Nephron progenitor cell (in vitro differentiated cells): ENCODE measurements around the gene SEC16A.

Source experiments
- DNase-seq: peaks from one replicate; pipeline ENCODE4 v3.0.0; 2021
- H3K27ac Mint-ChIP-seq: 2 replicates; pipeline ENCODE4 v1.8.0; 2021; ENCODE audit warnings: mild to moderate bottlenecking, moderate library complexity, mixed read lengths
- H3K27me3 Mint-ChIP-seq: 2 replicates; pipeline ENCODE4 v1.8.0; 2021; ENCODE audit warnings: mild to moderate bottlenecking, low read depth, mixed read lengths; ENCODE audit not compliant: poor library complexity
- H3K36me3 Mint-ChIP-seq: 2 replicates; pipeline ENCODE4 v1.8.0; 2021; ENCODE audit warnings: low read depth, mixed read lengths
- H3K4me1 Mint-ChIP-seq: 2 replicates; pipeline ENCODE4 v1.8.0; 2021; ENCODE audit warnings: mixed read lengths
- H3K4me3 Mint-ChIP-seq: 2 replicates; pipeline ENCODE4 v1.8.0; 2021; ENCODE audit warnings: mild to moderate bottlenecking, moderate library complexity, mixed read lengths
- H3K9me3 Mint-ChIP-seq: 2 replicates; pipeline ENCODE4 v1.8.0; 2021; ENCODE audit warnings: mild to moderate bottlenecking, moderate library complexity, mixed read lengths
- CTCF ChIP-seq: fragments of 200-600 bp; sonication (generic); IDR thresholded peaks from 2 replicates; pipeline ENCODE4 v1.5.0; 2021; ENCODE audit warnings: antibody characterized with exemption

The SEC16A gene

GRCh38 chr9:136496801-136497620 is 14.2 kb upstream of the SEC16A start:
- DNase-seq = no peak
- Mint-ChIP-seq H3K4me3 (no peak overlapping the region), H3K27me3 (no peaks in the 10 kb centered on the region), H3K9me3 (no peaks in the 10 kb centered on the region), H3K36me3 (peaks cover 5% of the 10 kb centered on the region), H3K4me1 (no peaks in the 10 kb centered on the region), H3K27ac (no peak overlapping the region)
- no peak for TF ChIP-seq CTCF

DNA sequence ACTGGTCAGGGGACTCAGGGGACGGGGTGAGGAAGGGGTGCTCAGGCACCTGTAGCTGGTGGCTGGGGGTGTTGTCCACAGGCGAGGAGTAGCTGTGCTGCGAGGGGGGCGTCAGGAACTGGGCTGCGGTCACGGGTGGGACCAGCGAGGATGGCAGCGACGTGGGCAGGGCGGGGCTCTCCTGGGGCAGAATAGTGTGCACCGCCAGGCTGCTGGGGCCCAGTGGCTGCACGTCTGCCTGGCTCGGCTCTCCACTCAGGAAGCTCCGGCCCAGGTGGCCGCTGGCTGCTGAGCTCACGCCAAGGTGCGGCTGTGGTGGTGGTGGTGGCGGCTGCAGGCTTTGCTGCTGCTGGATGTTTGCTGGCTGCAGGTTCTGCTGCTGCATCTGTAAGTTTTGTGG is 13.3 kb upstream of the SEC16A start:
- Mint-ChIP-seq H3K27ac (no peak overlapping the region), H3K27me3 (no peaks in the 10 kb centered on the region), H3K9me3 (no peaks in the 10 kb centered on the region), H3K36me3 (peaks cover 5% of the 10 kb centered on the region), H3K4me3 (no peak overlapping the region), H3K4me1 (no peaks in the 10 kb centered on the region)
- no peak for TF ChIP-seq CTCF
- DNase-seq = no peak

GRCh38 chr9:136495238-136495800 is 12.5 kb upstream of the SEC16A start:
- Mint-ChIP-seq H3K9me3 (no peaks in the 10 kb centered on the region), H3K27me3 (no peaks in the 10 kb centered on the region), H3K4me1 (no peaks in the 10 kb centered on the region), H3K36me3 (peaks cover 5% of the 10 kb centered on the region), H3K4me3 (no peak overlapping the region), H3K27ac (no peak overlapping the region)
- DNase-seq = no peak
- TF ChIP-seq CTCF = no peak

DNA sequence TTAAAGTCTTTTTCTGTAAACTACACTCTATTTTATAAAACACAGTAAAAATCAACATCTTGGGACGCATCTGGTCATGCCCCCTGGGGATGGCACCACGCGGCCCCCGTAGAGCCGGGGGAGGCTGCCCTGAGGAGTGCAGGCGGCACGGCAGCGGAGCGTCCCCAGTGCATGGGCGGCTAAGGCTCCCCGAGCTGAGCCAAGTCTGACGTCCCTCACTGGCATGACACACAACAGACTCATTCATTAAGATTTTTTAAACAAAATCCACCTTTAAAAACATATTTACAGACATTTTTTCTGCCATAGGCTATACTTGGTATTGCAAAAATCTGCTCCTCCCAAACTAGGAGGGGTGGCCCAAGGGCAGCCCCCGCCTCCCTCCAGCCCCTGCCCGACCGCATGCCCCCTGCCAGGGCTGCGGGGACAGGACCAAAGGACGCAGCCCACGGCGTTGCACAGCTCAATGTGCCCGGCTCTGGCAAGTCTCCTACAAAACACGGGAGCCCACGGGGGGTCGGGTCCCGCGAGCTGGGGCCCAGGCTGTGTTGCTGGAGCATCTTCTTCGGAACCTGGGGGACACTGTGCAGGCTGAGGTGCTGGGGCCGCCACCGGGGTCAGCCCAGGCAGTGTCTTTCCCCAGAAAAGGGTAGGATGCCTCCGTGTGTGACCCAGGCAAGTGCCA is 11.8 kb upstream of the SEC16A start:
- H3K36me3 Mint-ChIP-seq = peaks cover 5% of the 10 kb centered on the region
- H3K27me3 Mint-ChIP-seq = peaks cover 5% of the 10 kb centered on the region
- no peaks in the 10 kb centered on the region for H3K9me3 Mint-ChIP-seq
- H3K4me3 Mint-ChIP-seq = no peak overlapping the region
- no peak for DNase-seq
- TF ChIP-seq CTCF = no peak
- no peak overlapping the region for H3K27ac Mint-ChIP-seq
- no peaks in the 10 kb centered on the region for H3K4me1 Mint-ChIP-seq

GRCh38 chr9:136494012-136494411 is 11.2 kb upstream of the SEC16A start:
- H3K4me1 Mint-ChIP-seq = no peaks in the 10 kb centered on the region
- DNase-seq = no peak
- H3K9me3 Mint-ChIP-seq = no peaks in the 10 kb centered on the region
- peaks cover 5% of the 10 kb centered on the region for H3K36me3 Mint-ChIP-seq
- TF ChIP-seq CTCF = no peak
- peaks cover 7% of the 10 kb centered on the region for H3K27me3 Mint-ChIP-seq
- no peak overlapping the region for H3K4me3 Mint-ChIP-seq
- H3K27ac Mint-ChIP-seq = no peak overlapping the region
